GM21786 (cell line): ENCODE data around the gene GNAO1.

Experiments used
- ATAC-seq: cut with Tn5 transposase; IDR thresholded peaks from one replicate; pipeline ENCODE4 v1.9.1; 2021; ENCODE audit not compliant: unreplicated experiment

The GNAO1 gene

DNA sequence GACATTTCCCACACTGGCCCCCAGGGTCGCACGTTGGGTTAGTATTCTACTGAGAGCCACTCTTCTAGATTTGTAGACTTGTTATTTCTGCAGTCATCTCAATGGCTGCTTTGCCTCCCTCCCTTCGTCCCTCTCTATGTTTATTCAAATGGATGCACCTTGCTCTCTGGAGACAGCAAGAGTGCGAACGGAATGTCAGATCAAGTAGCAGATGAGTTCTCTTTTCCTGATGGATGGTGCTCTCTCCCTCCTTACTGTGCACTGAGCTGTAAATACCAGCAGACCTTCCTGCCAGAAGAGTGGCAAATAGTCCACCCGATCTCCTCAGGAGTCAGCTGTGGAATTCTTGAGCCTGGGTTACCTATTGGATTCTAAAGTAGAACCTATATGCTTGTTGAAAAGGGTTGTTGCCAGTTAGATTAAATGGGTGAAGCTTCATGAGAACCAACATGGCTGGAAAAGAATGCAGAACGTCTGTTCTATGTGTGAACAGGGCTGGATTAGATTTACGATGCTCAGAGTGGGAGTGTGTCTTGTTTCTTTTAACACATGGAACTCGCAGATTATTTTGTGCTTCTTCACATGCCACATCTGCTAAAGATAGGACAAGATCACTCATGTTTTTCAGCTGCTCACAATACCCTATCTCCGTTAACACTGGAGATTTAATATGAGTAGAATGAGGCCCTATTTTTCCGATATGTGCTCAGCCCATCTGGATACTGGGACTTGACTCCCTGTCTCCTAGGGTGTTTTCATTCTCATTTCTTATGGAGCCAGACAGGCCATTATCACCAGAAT is 6.1 kb downstream of the GNAO1 start:
- ATAC-seq: no peak

DNA sequence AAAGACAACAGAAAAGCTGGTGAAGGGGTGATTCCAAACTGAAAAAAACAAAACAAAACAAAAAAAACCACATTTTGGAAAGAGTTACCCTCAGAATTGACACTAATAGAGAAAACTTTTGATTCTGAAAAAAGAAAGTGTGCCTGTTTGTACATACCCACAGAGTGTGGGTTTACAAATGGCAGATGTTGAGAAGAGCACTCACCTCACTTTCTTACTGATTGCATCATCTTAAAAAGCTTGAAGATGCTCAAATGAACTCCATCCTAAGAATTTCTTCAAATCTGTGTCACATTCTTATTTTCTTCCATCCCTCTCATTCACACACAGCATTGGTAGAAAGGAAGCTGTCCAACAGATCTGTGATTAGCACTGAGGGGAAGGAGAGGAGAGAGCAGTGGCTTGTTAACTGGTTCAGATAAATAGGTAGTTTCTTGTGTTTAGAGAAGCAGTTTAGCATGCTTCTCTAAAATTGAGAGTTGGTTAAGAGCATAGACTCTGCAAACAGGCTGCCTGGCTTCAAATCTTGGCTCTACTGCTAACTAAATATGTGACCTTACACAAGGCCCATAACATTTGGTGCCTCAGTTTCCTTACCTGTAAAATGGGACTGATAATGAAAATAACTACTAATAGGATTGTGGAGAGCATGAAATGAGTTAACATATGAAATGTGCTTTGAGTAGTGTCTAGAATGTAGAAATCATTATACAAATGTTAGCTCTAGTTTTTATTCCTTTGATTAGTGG is 6.9 kb downstream of the GNAO1 start:
- ATAC-seq: no peak

DNA sequence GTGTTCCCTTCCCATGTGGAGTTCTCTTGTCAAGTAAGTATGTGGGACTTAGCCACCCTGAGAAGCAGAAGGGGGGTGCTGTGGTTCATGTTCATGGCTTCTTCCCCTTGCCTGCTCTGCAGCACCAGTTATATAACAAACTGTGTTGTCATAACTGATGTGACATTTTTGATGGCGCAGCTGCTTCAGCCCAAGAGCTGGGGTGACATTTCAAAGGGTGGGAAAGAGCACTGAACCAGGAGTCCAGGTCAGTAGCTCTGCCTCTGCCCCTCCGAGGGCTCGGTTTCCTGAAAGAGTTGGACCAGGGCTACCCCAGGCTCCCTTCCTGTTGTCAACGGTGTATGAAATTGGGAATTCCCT is 7.4 kb downstream of the GNAO1 start:
- no peak for ATAC-seq

- no peak for ATAC-seq
Observed at GRCh38 chr16:56199164-56199563, 7.9 kb downstream of the GNAO1 start.

GRCh38 chr16:56201030-56201429 is 9.7 kb downstream of the GNAO1 start:
- no peak for ATAC-seq

GRCh38 chr16:56202036-56202435 is 10.7 kb downstream of the GNAO1 start:
- no peak for ATAC-seq

DNA sequence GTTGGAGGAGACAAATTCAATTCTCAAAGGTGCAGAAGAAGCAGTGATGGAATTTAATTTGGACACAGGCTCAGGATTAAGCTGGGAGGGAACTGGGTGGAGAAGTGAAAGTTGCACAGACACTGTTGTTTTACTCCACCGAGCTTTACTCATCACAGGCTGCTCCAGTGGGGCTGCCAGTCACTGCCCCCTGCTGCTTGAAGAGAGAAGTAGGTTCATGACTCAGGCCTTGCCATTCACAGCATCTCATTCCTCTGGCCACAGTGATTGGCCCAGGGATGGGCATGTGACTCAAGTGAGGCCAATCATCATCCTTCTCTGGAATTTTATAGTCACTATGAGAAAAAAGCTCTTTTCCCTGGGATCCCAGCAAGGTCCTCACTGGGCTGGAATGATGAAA is 11.8 kb downstream of the GNAO1 start:
- ATAC-seq: peak; percentile 65

- ATAC-seq: no peak
Observed at GRCh38 chr16:56204816-56205215, 13.5 kb downstream of the GNAO1 start.

- ATAC-seq: no peak
Observed at GRCh38 chr16:56206951-56207350, 15.7 kb downstream of the GNAO1 start.

DNA sequence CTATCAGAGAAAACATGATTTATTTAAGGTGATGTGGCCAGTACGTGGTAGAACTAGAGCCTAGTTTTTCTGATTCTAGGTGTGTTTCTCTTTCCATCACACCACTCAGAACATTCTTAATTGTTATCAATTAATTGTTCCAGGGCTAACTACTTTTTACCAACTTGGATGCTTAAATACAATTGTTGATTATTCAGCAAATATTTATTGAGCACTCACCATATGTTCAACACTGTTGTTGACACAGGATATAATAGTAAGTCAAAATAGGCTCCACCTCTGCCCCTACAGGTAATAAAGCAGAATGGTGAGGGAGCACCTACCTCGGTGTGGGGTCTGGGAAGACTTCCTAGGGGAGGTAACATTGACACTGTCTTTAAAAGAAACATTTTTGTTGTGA is 16.1 kb downstream of the GNAO1 start:
- ATAC-seq: no peak

GRCh38 chr16:56211435-56211981 is 20.2 kb downstream of the GNAO1 start:
- no peak for ATAC-seq

DNA sequence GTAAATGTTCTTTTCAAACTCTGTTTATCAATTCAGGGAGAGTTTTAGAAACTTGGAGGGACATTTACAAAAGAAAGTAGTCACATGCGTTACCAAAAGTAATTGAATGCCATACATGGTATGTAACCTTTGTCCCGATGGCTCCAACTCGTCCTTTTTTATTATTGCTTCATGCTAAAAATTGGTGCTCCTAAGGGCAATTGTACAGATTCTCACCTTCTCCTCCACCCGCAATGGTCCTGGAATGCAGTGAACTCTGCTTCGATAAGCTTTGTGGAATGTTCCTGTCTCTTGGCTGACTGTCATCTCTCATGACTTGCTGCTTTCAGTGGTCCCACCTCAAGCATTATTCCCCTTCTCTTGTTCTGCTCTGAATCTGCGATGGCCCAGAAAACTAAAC is 20.9 kb downstream of the GNAO1 start:
- ATAC-seq: no peak

DNA sequence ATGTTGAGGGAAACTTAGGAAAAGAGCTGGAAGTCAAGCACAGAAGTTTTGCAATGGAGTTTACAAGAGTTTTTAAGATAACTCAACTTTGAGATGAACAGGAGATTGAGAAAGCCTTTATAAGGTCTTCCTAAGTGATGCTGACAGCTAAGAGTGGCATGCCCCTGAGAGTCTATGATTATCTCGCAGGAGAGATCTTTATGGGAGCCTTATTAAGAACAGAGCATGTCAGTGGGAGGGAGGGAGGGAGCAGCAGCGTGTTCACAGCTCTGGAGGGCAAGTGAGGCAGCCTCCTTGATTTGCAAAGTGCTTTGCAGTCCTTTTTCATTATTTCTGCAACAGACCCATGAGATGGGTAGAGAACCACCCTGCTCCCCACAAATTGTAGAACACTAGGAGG is 30.7 kb downstream of the GNAO1 start:
- no peak for ATAC-seq

DNA sequence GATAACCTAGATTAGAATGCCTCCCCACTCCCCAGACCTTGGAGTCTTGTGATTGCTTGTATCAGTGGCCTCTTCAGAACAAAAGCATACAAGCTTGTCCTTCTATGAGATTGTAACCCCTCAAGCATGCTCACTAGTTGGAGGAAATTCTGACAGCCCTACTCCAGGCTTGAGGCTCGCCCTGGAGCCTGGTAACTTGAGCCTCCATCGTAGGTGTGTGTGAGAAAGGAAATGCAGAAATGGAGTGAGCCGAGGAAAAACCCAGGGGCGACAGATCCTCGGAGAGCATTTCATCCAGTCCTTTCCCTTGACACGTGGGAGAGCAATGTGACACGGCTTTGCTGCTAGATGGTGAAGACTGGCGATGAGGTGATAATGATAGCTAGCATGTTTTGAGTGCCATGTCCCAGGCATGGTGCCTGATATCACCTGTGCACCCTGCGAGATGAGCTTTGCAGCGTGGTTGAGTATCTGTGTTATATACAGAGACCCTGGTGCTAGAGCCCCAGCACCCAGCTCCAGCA is 31.2 kb downstream of the GNAO1 start:
- no peak for ATAC-seq

DNA sequence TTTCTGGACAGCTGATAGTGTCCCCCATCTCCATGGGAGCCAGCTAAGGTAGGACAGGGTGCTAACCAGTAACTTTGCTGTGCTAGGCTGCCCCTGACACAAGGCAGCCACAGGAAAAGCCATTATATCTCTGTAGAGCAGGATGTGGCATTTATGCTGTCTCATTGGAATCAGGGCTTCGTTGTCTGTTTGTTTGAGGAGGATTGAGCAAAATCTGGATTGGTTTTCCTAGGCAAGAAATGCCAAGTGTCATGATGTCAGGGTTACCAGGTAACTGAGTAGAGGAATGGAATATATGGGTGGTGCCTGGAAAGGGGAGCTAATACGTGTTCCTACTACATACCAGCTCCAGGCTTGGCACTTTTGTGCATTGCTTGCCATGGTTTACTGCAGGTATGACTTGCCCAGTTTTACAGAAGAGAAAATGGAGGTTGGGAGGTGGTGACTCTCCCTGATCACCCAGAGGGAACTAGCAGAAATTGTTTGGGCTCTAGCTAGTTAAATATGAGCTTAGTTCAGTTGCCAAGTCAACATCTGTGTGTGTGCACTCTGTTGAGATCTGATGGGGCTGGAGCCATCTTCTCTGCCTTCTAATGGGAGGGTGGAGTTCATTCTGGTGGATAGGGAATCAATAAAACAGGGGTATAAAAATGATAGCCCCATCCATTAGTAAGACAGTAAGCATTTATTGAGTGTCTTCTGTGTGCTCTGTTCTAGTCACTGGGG is 33.9 kb downstream of the GNAO1 start:
- ATAC-seq: no peak

DNA sequence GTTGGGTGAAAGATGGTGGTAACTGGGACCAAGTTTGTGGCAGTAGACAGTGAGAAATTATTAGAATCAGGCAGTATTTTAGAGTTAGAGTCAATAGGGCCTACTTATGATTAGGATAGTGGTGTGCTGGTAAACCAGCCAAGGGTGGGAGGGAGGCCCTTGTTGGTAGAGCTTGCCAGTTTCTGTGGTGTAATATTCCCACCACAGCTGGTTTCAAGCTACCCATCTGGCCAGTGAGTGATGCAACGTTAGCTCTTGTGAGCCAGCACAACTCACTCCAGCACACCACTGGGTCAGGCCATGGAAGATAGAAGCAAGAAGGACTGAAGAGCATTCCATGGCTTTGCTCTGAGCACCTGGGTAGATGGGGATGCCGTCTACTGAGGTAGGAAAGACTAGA is 34.9 kb downstream of the GNAO1 start:
- ATAC-seq: no peak

DNA sequence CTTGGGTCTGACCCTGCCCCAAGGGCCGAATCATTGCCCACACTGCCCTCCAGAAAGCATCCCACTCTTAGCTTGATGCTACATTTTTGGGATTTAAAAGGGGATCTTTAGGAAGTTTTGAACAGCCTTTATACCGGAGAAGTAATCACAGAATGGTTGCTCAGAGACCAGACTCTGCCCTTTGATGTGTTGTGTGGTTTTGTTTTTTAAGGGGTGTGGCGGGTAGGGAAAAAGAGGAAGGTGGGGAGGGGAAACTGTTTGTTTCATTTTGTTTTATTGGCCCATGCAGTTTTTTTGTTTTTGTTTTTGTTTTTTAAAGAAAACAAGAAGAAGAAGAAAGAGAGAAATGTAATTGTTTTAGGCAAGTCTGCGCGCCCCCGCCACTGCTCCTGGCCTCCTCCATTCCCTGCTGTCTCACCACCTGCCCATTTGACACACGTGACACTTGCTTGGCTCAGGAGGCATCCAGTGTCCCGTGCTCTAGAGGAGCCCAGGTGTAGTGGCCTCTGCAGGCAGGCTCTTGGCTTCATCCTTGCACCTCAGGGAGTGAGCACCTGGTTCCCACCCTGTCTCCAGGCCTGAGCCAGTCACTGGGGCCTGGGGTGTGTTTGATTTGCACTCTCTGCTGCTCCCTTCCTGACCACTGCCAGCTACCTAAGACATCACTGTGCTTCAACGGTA is 35.7 kb downstream of the GNAO1 start:
- no peak for ATAC-seq

DNA sequence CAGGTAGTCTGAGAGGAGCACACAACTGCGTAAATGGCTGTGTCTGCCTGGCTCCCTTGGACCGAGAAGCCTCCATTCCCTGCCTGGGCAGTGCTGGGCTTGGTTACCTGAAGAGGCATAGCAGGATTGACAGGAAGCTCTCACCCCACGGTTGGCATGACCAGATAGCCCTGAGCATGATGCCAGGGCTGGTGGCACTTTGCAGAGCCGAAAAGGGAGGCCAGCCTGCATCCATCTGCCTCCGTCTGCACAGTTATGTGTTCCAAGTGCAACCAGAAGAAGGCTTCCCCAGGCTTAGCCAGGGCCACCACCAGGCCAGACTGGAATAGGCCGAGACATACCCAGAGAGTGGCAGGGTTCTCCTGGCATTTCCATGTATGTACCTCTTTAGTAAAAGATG is 36.6 kb downstream of the GNAO1 start:
- ATAC-seq: no peak

GRCh38 chr16:56228476-56228875 is 37.2 kb downstream of the GNAO1 start:
- no peak for ATAC-seq

DNA sequence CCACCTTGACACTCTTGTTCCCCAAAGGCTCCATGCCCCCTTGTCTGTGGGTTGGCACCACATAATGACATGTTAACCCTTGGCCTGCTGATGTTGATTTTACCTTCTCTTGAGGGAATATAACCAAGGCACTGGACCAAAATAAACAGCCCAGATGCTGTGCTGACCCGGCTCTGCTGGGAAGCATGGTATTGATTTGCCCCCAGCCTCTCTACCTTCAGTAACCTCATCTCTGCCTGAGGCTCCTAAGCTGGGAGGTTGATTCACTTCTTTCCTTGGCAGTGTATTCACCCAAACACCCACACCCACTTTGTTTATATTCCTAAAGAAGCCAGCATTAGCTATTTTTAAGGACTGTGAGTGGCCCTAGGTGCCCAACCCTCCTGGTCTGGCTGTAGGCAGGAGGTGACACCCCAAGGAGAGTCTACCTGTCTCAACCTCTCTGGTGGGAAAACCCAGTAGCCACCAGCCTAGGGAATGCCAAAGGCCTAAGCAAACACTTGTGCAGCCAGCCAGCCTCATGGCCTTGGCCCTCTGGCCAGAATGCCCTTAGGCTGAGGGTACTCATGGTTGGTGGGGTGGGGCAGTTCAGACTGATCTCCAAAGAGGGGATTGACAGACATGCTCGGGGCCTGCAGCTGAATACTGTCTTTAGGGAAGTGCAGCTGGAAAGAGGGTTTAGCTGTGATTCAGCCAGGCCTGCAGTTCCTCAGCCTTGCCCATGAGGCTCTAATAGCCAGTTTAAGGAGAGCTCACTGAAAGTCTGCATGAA is 42.7 kb downstream of the GNAO1 start:
- no peak for ATAC-seq
